Stimulated activated effector memory CD8-positive, alpha-beta T cell treated with anti-CD3 and anti-CD28 coated beads, Interleukin-12 subunit alpha, Interleukin-12 subunit beta, amount 100 ng/mL, for 72 hours (primary cell): ENCODE measurements around the gene OSMR.

Experiments used
- ATAC-seq: fragments of 150-1000 bp; cut with Tn5 transposase; 2 replicates; pipeline ENCODE4 v1.10.0; 2021
- DNase-seq, 2 donors: peaks; one replicate each; pipeline ENCODE4 v3.0.0; 2021 to 2022; ENCODE audit warnings: low spot score in 2 of 2
- H3K27ac Mint-ChIP-seq: one replicate; pipeline ENCODE4 v1.8.0; 2022; ENCODE audit warnings: mild to moderate bottlenecking, mixed read lengths
- H3K36me3 Mint-ChIP-seq: one replicate; pipeline ENCODE4 v1.8.0; 2022; ENCODE audit warnings: mild to moderate bottlenecking, mixed read lengths
- H3K4me1 Mint-ChIP-seq: one replicate; pipeline ENCODE4 v1.8.0; 2022; ENCODE audit warnings: mixed read lengths
- H3K4me3 Mint-ChIP-seq: one replicate; pipeline ENCODE4 v1.8.0; 2022; ENCODE audit warnings: mild to moderate bottlenecking, mixed read lengths
- H3K9me3 Mint-ChIP-seq: one replicate; pipeline ENCODE4 v1.8.0; 2022; ENCODE audit warnings: mixed read lengths

Gene OSMR

DNA sequence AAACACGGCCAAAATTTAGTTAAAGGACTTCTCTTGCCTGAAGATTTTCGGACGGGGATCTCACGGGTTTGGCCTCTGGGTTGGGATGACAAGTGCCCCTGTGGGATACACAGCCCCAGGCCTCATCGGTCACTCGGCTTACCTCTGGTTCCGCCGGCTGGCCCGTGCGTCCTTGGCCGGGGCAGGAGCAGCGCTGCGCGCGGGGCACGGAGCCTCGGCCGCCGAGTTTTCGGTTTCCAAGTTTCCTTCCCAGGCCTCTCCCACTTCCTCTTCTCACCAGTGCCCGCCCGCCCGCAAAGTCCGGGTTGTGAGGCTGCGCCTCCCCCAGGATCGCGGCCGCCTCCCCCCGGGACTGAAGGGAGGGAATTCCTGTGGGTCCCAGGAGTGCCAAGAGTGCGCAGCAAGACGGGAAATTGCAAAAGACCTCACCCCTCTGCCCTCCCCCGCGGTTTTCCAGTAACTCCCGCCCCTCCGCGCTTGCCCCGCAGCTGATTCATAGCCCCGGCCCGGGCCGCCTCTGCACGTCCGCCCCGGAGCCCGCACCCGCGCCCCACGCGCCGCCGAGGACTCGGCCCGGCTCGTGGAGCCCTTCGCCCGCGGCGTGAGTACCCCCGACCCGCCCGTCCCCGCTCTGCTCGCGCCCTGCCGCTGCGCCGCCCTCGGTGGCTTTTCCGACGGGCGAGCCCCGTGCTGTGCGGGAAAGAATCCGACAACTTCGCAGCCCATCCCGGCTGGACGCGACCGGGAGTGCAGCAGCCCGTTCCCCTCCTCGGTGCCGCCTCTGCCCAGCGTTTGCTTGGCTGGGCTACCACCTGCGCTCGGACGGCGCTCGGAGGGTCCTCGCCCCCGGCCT lies at the start of gene OSMR:
Gene OSMR, plus strand, starts transcription at position 487 of the 853 bp plus-strand sequence. CDS start 23,033 bp downstream, outside the sequence.
- peak within 1 kb of the TSS; percentile 56 for H3K4me3 Mint-ChIP-seq
- DNase-seq: no peak
- no peaks in the 10 kb centered on the region for H3K9me3 Mint-ChIP-seq
- ATAC-seq: peak; percentile 49
- no peak within 1 kb of the TSS for H3K27ac Mint-ChIP-seq
- peaks cover 6% of the 10 kb centered on the region for H3K4me1 Mint-ChIP-seq
- no peaks in the 10 kb centered on the region for H3K36me3 Mint-ChIP-seq

DNA sequence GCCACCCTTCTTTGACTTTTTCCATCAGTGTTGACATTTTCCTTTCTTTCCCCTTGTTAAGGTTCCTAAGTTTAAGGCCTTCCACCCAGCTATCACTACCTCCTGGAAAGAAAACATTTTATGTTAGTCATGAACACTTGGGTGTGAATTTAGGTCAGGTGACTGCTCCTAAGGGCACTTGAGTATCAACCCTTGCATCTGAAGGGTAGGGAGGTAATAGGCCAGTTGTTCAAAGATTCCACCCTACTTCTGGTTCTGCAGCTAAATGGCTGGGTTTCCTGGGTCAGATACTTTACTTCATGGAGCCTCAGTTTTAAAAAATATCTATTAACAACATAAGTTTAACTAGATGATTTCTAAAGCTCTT lies 49.1 kb upstream of the OSMR start:
- Mint-ChIP-seq H3K4me3 (no peak overlapping the region), H3K36me3 (no peaks in the 10 kb centered on the region), H3K4me1 (no peaks in the 10 kb centered on the region), H3K9me3 (no peaks in the 10 kb centered on the region), H3K27ac (no peak overlapping the region)
- ATAC-seq (no peak), DNase-seq (no peak)

DNA sequence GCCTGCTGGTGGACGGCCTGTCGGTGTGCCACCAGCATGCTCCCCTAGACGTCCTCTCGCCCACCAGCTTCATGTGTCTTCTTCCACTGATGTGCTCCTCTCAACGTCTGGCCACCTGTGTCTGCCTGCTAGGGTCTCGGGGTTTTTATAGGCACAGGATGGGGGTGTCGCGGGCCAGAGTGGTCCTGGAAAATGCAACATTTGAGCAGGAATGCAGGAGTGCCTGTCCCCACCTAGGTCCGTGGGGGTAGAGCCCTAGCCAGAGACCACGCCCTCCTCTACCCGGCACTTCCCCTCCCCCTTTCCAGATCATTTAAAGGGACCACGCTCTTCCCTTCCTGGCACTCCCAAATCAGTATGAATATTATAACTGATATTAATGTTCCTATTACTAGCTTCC lies 48.0 kb upstream of the OSMR start:
- ATAC-seq (no peak), DNase-seq (no peak)
- Mint-ChIP-seq H3K27ac (no peak overlapping the region), H3K4me3 (no peak overlapping the region), H3K9me3 (no peaks in the 10 kb centered on the region), H3K36me3 (no peaks in the 10 kb centered on the region), H3K4me1 (no peaks in the 10 kb centered on the region)

DNA sequence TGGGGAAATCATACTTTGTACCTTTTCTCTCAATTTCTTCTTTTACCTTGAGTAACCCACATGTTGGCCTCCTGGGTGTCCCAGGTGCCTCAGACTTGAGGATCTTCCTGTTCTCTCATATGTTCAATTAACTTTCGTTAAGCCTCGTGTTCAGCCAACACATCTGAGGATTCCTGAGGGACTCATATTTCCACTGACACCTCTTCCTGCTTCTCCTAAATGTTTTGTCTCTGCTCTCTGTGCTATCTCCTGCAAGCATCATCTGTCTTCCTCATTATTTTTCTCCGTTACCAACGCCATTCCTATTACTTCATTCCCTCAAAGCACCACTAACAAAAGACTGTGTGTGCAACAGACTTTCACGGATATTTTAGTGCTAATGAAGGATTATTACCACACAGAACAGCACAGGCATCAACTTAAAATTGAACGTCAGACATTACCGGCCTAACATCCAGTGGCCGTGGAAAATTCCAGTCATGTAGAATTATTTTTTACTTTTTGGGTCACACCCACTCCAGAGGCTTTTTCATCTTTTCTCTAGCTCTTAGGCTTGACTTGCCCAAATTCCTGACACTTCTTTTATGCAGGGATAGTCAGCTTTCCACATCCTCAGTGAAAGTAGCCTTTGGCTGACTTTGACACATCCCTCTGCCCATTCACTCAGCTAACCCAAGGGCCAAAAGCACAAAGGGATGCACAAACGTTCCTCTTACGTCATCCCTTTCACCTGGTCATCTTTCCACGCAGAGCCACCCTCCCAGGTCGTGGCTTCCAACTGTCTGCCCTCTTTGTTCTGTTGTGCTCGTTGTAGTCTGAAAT lies 46.0 kb upstream of the OSMR start:
- Mint-ChIP-seq H3K4me3 (no peak overlapping the region), H3K27ac (no peak overlapping the region), H3K36me3 (no peaks in the 10 kb centered on the region), H3K9me3 (no peaks in the 10 kb centered on the region), H3K4me1 (no peaks in the 10 kb centered on the region)
- DNase-seq (no peak), ATAC-seq (no peak)

DNA sequence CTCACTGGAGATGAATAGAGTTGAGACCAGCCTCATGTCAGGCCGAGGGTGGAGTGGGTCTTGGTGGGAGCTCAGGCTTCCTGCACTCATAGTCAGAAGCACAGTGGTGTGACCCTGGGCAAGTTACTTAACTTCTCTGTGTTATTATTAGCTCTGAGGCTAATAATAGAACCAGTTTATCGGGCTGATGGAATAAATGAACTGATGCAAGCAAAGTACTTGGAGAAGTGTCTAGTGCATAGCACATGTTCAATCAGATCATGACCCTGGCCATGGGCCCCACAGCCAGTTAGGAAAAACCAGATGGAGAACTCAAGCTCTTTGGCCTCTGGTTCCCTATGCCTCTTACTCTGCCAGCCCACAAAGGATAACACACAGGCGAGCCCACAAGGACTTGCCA lies 45.3 kb upstream of the OSMR start:
- H3K4me3 Mint-ChIP-seq: no peak overlapping the region
- H3K36me3 Mint-ChIP-seq: no peaks in the 10 kb centered on the region

DNA sequence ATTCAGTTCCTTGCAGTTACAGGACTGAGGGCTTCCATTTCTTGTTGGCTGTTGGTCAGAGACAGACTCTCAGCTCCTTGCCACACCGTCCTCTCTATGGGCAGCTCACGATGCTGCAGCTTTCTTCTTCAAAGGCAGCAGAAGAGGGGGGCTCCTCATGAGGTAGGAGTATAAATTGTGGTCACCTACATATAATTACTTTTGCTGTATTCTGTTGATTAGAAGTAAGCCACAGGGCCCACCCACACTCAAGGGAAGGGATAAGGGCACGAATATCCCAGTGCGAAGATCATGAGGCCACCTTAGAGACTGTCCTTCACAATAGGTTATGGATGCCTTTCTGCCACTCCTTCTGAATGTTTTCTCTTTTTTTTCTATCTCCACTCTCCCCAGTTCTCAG lies 43.7 kb upstream of the OSMR start:
- Mint-ChIP-seq H3K9me3 (no peaks in the 10 kb centered on the region), H3K36me3 (no peaks in the 10 kb centered on the region), H3K4me3 (no peak overlapping the region), H3K27ac (no peak overlapping the region), H3K4me1 (peaks cover 6% of the 10 kb centered on the region)
- DNase-seq (no peak), ATAC-seq (no peak)

More for the DNA sequence above, 45.3 kb upstream of the OSMR start:
- DNase-seq (no peak), ATAC-seq (no peak)
- no peaks in the 10 kb centered on the region for H3K9me3 Mint-ChIP-seq
- H3K27ac Mint-ChIP-seq: no peak overlapping the region
- H3K4me1 Mint-ChIP-seq: no peaks in the 10 kb centered on the region

DNA sequence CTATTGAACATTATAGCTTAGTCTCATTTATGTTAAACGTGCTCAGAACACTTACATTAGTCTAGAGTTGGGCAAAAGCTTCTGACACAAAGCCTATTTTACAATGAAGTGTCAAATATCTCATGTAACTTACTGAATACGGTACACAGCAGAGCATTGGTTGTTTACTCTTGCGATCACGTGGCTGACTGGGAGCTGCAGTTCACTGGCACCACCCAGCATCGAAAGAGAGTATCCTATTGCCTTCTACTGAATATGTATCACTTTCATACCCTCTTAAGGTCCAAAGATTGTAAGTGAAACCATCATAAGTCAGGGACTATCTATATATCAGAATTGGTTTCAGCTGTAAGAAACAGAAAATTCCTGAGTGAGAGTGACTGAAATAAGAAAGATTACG lies 42.6 kb upstream of the OSMR start:
- Mint-ChIP-seq H3K27ac (no peak overlapping the region), H3K4me1 (peaks cover 12% of the 10 kb centered on the region), H3K9me3 (no peaks in the 10 kb centered on the region), H3K36me3 (no peaks in the 10 kb centered on the region), H3K4me3 (no peak overlapping the region)
- DNase-seq (no peak), ATAC-seq (no peak)

DNA sequence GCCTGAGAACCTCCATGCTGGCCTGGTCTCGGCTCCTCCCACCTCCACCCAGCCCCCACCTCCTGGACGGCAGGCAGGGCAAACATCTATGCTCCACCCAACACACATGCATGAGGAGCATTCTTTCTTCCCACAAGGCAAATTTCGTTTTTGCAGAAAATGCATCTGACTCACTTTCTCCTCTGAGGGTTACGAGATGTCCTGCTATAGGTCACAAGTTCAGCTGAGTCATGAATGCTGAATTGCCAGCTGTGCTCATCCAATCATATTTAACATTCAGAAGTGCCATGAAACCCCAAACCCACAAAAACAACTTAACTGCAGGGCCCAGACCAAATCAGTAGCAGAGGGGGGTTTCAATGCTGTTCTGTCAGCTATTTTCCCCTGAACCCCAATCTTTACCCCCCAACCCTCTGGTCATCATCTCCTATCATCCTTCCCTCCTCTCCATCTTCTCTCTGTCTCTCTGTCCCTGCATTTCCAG lies 39.0 kb upstream of the OSMR start:
- Mint-ChIP-seq H3K4me1 (peaks cover 18% of the 10 kb centered on the region), H3K27ac (no peak overlapping the region), H3K9me3 (no peaks in the 10 kb centered on the region), H3K4me3 (no peak overlapping the region), H3K36me3 (no peaks in the 10 kb centered on the region)
- ATAC-seq: peak; percentile 75
- no peak for DNase-seq

DNA sequence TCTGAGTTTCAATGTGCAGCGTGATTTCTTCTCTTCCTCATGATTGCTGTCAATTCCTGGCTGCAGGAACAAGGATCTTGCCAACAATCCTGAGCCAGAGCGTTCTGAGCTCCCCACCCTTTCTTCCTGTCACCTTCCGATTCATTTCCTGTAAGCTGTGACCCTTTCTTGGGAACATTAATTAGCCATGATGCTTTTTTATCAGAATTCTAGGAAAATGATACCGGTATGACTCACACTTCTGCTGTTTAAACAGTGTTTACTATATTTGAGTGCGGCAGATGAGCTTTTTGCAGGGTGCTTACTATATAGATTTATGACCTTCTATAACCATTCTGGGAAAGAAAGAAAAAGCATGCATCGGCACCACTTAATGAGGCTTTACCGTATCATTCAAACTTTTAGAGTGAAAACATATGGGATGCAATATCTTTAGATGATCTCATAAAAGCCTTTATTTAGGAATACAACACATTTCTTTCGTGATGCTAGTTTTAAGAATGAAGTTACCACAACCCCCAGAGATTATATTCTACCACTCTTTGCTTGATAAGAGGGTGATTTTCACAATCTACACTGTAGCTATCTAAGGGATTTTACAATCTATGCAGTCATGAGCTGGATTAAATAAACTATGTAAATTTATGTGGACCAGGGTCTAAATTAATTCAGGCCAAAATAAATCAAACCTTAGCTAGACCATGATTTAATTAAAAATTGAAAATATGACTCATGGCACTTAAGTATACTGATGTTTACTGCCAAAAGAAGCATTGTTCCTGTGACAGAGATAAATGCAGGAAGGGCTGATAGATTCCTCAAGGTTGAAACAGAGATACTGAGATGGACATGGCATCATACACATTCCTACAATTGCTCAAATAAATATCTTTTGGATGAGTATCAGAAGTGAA lies 38.0 kb upstream of the OSMR start:
- ATAC-seq (no peak), DNase-seq (no peak)
- Mint-ChIP-seq H3K4me1 (peaks cover 18% of the 10 kb centered on the region), H3K4me3 (no peak overlapping the region), H3K9me3 (no peaks in the 10 kb centered on the region), H3K27ac (no peak overlapping the region), H3K36me3 (no peaks in the 10 kb centered on the region)

DNA sequence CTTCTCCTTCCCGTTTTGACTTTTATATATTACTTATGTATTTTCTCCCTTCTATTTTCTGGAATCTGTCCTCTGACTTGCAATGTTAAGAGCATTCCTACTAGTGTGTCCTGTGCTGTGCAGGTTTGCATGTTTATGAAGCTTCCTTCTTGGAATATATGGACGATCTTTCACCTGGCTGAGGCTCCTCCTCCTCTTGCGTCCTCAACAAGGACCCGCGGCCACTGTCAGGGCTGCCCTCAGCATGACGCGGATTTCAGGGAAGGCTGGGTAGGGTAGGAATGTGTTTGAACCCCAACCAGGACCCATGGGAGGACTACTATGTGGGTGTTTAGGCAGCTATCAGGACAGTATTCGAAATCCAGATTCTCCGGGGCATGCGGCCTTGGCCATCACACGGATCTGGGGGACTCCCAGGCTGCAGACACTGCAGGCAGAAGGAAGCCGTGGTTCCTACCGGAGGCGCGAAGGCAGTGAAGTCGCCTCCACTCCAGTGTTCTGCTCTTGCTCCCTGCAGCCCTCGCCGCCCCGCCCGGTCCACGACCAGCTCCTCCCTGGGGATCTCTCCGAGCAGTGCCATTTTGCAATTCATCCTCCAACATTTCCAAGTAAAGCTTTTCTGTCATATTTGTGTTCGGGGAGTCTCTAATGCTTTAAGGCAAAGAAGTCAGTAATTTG lies 37.0 kb upstream of the OSMR start:
- no peak overlapping the region for H3K4me3 Mint-ChIP-seq
- H3K4me1 Mint-ChIP-seq: peaks cover 18% of the 10 kb centered on the region
- DNase-seq (no peak), ATAC-seq (no peak)
- H3K36me3 Mint-ChIP-seq: no peaks in the 10 kb centered on the region
- no peaks in the 10 kb centered on the region for H3K9me3 Mint-ChIP-seq
- H3K27ac Mint-ChIP-seq: no peak overlapping the region

DNA sequence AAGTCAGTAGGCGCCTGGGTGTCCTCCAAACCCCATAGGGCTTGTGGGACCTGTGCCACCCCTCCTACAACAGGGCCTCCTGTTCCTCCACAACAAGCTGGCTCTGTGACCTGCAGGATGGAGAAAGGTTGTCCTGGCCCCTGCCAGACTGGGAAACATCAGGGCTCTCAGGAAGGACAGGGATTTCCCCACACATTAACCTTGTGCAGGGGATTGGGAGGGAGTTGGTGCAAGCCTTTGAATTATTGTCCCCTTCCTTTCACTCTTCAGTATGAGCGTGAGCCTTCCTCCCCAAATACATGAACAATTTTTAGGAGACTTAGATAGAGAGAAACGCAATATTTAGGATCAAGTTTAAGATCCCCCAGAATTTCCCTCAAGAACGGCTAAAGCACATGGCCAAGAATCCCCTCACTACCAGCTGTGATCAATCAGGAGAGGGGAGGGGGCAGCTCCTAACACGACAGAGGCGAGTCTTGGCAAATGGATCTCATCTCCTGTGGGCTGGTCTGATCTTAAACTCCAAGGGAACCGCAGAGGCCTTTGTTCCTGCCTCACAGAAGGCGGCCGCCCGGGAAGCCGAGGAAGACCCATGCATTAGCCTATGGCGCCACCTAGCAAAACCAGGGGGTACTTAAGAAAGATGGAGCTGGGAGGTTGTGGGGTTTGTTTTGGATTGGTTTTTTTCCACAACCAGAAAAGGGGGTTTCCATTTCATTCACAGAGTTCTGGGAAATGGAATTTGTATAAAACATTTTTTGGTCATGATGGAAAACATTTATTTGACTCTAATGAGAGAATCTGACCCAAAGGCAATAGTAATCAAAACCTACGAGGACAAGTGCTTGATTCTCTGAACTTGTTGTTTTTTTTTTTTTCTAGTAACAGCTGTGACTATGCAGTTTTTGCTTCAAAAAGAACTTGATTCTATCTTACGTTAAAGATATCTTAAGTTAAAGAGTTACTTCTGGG lies 36.1 kb upstream of the OSMR start:
- no peak overlapping the region for H3K27ac Mint-ChIP-seq
- no peaks in the 10 kb centered on the region for H3K9me3 Mint-ChIP-seq
- DNase-seq: peak; percentile 30 to 70
- H3K36me3 Mint-ChIP-seq: no peaks in the 10 kb centered on the region
- no peak overlapping the region for H3K4me3 Mint-ChIP-seq
- peak; percentile 66 for ATAC-seq
- peaks cover 18% of the 10 kb centered on the region for H3K4me1 Mint-ChIP-seq

DNA sequence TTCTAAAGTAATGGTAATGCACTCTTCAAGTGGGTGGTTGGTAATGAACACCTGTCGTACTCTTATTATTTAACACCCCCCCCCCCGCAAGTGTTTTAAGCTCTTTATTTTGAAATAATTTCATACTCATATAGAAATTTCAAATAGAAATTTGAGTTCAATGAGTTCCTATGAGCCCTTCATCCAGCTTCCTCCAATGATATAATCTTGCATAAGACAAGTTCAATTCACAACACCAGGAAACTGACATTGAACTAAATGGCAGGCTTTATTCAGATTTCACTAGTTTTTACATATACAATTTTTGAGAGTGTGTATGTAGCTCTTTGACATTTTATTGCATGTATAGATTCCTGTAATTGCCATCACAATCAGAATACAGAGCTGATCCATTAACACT lies 30.9 kb upstream of the OSMR start:
- Mint-ChIP-seq H3K4me1 (peaks cover 1% of the 10 kb centered on the region), H3K36me3 (no peaks in the 10 kb centered on the region), H3K4me3 (no peak overlapping the region), H3K9me3 (no peaks in the 10 kb centered on the region), H3K27ac (no peak overlapping the region)
- DNase-seq (no peak), ATAC-seq (no peak)

DNA sequence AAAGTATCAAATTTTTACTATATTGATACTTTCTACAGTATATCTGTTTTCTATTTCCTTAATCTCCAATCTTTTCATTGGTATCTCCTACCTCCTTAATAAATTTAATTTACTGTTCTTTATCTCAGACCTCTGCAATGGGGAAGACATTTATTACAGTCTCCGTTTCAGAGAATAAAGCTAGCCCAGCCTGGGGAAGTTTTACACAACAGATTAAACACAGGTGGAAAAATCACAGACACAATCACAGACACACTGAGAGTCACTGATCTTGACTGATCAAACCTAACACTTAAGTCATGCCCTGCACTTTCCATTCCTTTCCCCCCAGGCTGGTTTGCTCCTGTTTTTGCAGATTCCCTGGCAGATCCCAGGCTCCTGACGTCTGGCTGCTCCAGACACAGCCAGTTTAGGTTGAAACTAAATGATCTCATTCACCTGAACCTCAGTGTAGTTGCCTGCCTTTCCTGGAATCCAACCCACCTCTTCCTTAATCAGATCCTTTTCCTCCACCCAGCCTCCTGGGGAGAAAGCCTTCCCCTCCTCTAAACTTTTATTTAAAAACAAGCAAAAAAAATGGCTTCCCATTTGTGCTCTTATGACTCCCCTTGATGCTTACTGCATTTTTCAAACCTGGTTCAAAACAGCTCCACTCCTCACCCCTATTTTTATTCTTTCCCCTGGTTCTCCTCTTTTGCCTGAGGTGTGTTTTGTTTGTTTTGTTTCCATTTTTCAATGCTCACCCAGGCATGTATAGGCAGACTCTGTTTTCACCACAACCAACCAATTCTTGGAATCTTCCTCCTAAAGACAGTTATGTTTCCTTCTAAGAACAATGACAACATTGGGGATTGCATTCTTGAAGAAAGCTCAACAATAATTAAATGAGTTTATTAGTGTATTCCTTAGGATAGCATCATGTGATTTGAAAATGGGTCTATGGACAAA lies 29.5 kb upstream of the OSMR start:
- Mint-ChIP-seq H3K9me3 (no peaks in the 10 kb centered on the region), H3K27ac (no peak overlapping the region), H3K4me1 (no peaks in the 10 kb centered on the region), H3K4me3 (no peak overlapping the region), H3K36me3 (no peaks in the 10 kb centered on the region)
- DNase-seq (no peak), ATAC-seq (no peak)
